T-cell (primary cell): ENCODE measurements around the gene PCYT2. TPM values are rescaled to one million over a fixed set of nuclear protein-coding genes. Genes with fewer than 3 reads are reported as not detected.
A peak's percentile ranks its signal among the peaks of the same experiment; 100 is the strongest.

Source experiments
- ATAC-seq, 4 experiments: fragments of 200-7000 bp in 3 of 4; fragments of 150-1000 bp in 1 of 4; cut with Tn5 transposase; replicated peaks in 1 of 4; 1 replicate in 3 of 4; 2 replicates in 1 of 4; pipeline ENCODE4 v1.10.0; 2021; ENCODE audit warnings: moderate library complexity in 3 of 4, mild to moderate bottlenecking in 2 of 4, moderate number of reproducible peaks in 1 of 4
- CTCF ChIA-PET, 2 donors: fragments of 300-600 bp; sonication (Branson Sonifier 250); formaldehyde crosslinking; loops; one replicate each; lab custom pipeline; 2022; ENCODE audit warnings: antibody characterized with exemption in 2 of 2; lab: Charles Lee
- POLR2A ChIA-PET, 2 donors: fragments of 300-600 bp; sonication (Branson Sonifier 250); formaldehyde crosslinking; loops; one replicate each; lab custom pipeline; 2022; ENCODE audit warnings: antibody characterized with exemption in 2 of 2; lab: Charles Lee
- DNase-seq, 35 experiments: peaks; one replicate each; pipeline versions ENCODE4 v3.0.0 to v3.0.0-alpha.2; 2013 to 2023
- H3K27ac ChIP-seq: one replicate; pipeline ENCODE4 v1.5.1; 2013; ENCODE audit warnings: low read length
- H3K27me3 ChIP-seq, 2 experiments: replicated peaks in 1 of 2; 1 replicate in 1 of 2; 2 replicates in 1 of 2; pipeline versions ENCODE4 v1.6.1 to v1.7.0; 2013; ENCODE audit warnings: low read length in 1 of 2, mixed read lengths in 1 of 2; ENCODE audit not compliant: control insufficient read depth in 2 of 2, insufficient read depth in 2 of 2; ENCODE audit errors: extremely low read depth in 1 of 2
- H3K36me3 ChIP-seq, 2 donors: 1 replicate in 1 of 2; 2 replicates in 1 of 2; pipeline versions ENCODE4 v1.6.1 to v1.7.0; 2013; ENCODE audit warnings: low read length in 1 of 2; ENCODE audit not compliant: control insufficient read depth in 2 of 2, insufficient read depth in 1 of 2; ENCODE audit errors: extremely low read depth in 1 of 2
- H3K4me1 ChIP-seq, 2 experiments: 1 replicate in 1 of 2; 2 replicates in 1 of 2; pipeline versions ENCODE4 v1.6.1 to v1.7.0; 2013; ENCODE audit warnings: low read length in 2 of 2, mixed read lengths in 1 of 2; ENCODE audit not compliant: insufficient read depth in 2 of 2, control insufficient read depth in 1 of 2; ENCODE audit errors: extremely low read depth in 1 of 2
- H3K4me3 ChIP-seq, 2 donors: 1 replicate in 1 of 2; 2 replicates in 1 of 2; pipeline versions ENCODE4 v1.5.1 to v1.7.0; 2013; ENCODE audit warnings: mild to moderate bottlenecking in 2 of 2, low read length in 1 of 2, moderate library complexity in 1 of 2; ENCODE audit not compliant: control insufficient read depth in 1 of 2; ENCODE audit errors: extremely low read depth in 1 of 2
- H3K9me3 ChIP-seq: 2 replicates; pipeline ENCODE4 v1.7.0; 2013
- H3K27ac Mint-ChIP-seq, 2 donors: one replicate each; pipeline ENCODE4 v1.8.0; 2020 to 2021; ENCODE audit warnings: mild to moderate bottlenecking in 2 of 2, mixed read lengths in 2 of 2
- H3K27me3 Mint-ChIP-seq, 2 donors: one replicate each; pipeline ENCODE4 v1.8.0; 2021 to 2022; ENCODE audit warnings: mixed read lengths in 2 of 2
- H3K36me3 Mint-ChIP-seq: one replicate; pipeline ENCODE4 v1.8.0; 2021; ENCODE audit warnings: mixed read lengths
- H3K4me1 Mint-ChIP-seq, 3 donors: one replicate each; pipeline ENCODE4 v1.8.0; 2020 to 2022; ENCODE audit warnings: mixed read lengths in 3 of 3, mild to moderate bottlenecking in 1 of 3
- H3K4me3 Mint-ChIP-seq, 3 donors: one replicate each; pipeline ENCODE4 v1.8.0; 2020 to 2022; ENCODE audit warnings: mild to moderate bottlenecking in 3 of 3, mixed read lengths in 3 of 3, moderate library complexity in 3 of 3
- H3K9me3 Mint-ChIP-seq, 3 donors: one replicate each; pipeline ENCODE4 v1.8.0; 2020 to 2022; ENCODE audit warnings: mixed read lengths in 3 of 3
- WGBS: methylation state at CpG from one replicate; pipeline ENCODE4 v1.1.5; 2013; ENCODE audit warnings: missing lambda C conversion rate; ENCODE audit not compliant: insufficient coverage; 5-methylcytosine and 5-hydroxymethylcytosine counted together
- total RNA-seq, 35 experiments: library from RNA in 6 of 35; stranded (reverse) in 6 of 35; fragments of 120-200 nt in 1 of 35; gene quantifications; one replicate each; pipeline versions ENCODE4 v1.2.1 to v1.2.4 and lab custom pipeline; 2013 to 2026

PCYT2 gene
- total RNA-seq, 5 donors from 2014 or later (not counting 1 experiment from before 2014, with no cell fraction given) = 24.5 to 55.2 (median 48.2) TPM

DNA sequence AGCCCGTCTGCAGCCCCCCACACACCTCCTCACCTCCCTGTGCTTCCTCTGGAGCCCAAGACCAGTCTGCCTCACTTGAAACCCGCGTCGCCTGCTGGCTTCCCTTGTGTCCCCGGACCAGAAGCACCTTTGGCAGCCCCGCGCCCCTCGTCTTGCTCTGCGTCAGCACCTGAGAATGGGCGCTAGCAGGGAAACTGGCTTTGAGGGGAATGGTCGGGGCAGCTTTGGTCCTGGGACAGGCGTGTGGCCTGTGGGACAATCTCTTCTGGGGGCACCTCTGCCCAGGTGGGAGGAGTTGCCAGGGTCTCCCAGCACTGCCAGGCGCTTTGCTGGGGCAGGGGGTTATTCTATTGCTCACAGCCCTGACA is 20.0 kb upstream of the PCYT2 start:
- Mint-ChIP-seq H3K27me3 (peaks cover 0 to 25% of the 10 kb centered on the region in 2 donors), H3K4me3 (no peak overlapping the region)
- WGBS = 87% methylated on average over 10 of the region's 13 CpGs

GRCh38 chr17:81930142-81931125 is 19.2 kb upstream of the PCYT2 start:
- peaks cover 12 to 18% (median 13%) of the 10 kb centered on the region in 3 donors for H3K4me1 Mint-ChIP-seq
- H3K4me1 ChIP-seq = peaks cover 6 to 25% of the 10 kb centered on the region in 2 experiments
- peaks cover 0 to 25% of the 10 kb centered on the region in 2 donors for H3K27me3 Mint-ChIP-seq
- WGBS = 56% methylated on average over 12 of the region's 20 CpGs
- H3K27me3 ChIP-seq = peaks cover 2 to 53% of the 10 kb centered on the region in 2 experiments
- H3K36me3 Mint-ChIP-seq = no peaks in the 10 kb centered on the region
- H3K36me3 ChIP-seq = peaks cover 0 to 4% of the 10 kb centered on the region in 2 donors
- no peak for DNase-seq
- ChIA-PET POLR2A (no interaction called here), CTCF (interaction anchor here in 1 of 2 donors (0.5 kb wide), 1 partner anchor 29 kb away, joined by 3 read pairs; no protein-coding TSS in a partner anchor)
- H3K9me3 ChIP-seq = no peaks in the 10 kb centered on the region
- H3K9me3 Mint-ChIP-seq = no peaks in the 10 kb centered on the region
- no peak overlapping the region for H3K4me3 ChIP-seq
- peak overlapping the region in 1 of 3 donors; percentile 65 for H3K4me3 Mint-ChIP-seq
- H3K27ac ChIP-seq = no peak overlapping the region
- H3K27ac Mint-ChIP-seq = no peak overlapping the region
- ATAC-seq = no peak

More for the DNA sequence above, 20.0 kb upstream of the PCYT2 start:
- H3K27ac ChIP-seq = no peak overlapping the region
- ChIA-PET CTCF (no interaction called here), POLR2A (no interaction called here)
- H3K4me1 Mint-ChIP-seq = peaks cover 6 to 15% (median 7%) of the 10 kb centered on the region in 3 donors
- peaks cover 2 to 53% of the 10 kb centered on the region in 2 experiments for H3K27me3 ChIP-seq
- H3K9me3 ChIP-seq = no peaks in the 10 kb centered on the region
- H3K27ac Mint-ChIP-seq = no peak overlapping the region
- no peaks in the 10 kb centered on the region for H3K9me3 Mint-ChIP-seq
- H3K4me1 ChIP-seq = peaks cover 4 to 19% of the 10 kb centered on the region in 2 experiments
- DNase-seq = no peak
- ATAC-seq = no peak
- H3K4me3 ChIP-seq = no peak overlapping the region
- H3K36me3 Mint-ChIP-seq = no peaks in the 10 kb centered on the region
- peaks cover 0 to 4% of the 10 kb centered on the region in 2 donors for H3K36me3 ChIP-seq

DNA sequence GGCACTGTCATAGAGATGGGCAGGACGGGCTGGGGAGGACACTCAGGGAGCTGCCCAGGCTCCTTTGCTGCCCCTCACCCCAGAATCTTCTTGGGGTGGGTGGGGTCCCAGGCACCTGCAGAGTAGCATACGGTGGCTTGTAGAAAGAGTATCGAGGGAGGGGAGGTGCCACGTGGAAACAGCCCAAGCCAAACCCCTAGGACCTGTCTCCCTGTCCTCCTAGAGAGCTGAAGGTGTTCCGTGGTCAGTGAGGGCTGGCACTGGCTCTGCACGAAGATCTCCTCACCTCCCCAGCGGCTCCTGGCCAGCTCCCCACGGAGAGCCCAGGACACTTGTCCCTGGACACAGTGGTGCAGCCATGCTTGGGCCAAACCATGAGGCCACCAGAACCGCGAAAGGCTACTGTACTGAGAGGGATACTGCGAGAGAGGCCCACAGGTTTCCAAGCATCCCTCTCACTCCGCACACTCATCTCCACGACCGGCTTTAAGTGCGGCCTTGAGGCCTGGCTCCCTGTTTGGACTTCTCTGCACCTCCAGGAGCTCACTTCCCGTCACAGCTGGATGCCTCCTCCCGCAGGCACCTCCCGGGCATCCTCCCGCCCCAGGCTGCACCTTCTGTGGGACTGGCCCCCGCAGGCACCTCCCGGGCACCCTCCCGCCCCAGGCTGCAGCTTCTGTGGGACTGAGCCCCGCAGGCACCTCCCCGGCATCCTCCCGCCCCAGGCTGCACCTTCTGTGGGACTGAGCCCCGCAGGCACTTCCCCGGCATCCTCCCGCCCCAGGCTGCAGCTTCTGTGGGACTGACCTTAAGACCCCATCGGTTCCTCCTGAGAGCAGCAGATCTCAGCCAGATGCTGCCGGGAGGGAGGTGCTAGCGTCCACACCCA is 18.3 kb upstream of the PCYT2 start:
- Histone ChIP-seq H3K27ac (no peak overlapping the region), H3K4me1 (peaks cover 15 to 35% of the 10 kb centered on the region in 2 experiments), H3K9me3 (no peaks in the 10 kb centered on the region), H3K36me3 (peaks cover 0 to 4% of the 10 kb centered on the region in 2 donors), H3K4me3 (no peak overlapping the region), H3K27me3 (peaks cover 2 to 53% of the 10 kb centered on the region in 2 experiments)
- 92% methylated on average over 24 of the region's 31 CpGs for WGBS
- POLR2A ChIA-PET = no interaction called here
- ATAC-seq (no peak), DNase-seq (no peak)
- CTCF ChIA-PET = no interaction called here
- Mint-ChIP-seq H3K27ac (no peak overlapping the region), H3K36me3 (no peaks in the 10 kb centered on the region), H3K27me3 (peaks cover 0 to 25% of the 10 kb centered on the region in 2 donors), H3K4me3 (peak overlapping the region in 2 of 3 donors; percentile 34 to 65), H3K9me3 (no peaks in the 10 kb centered on the region), H3K4me1 (peaks cover 15 to 27% (median 18%) of the 10 kb centered on the region in 3 donors)

- no peak for ATAC-seq
Observed at GRCh38 chr17:81928544-81929252, 17.5 kb upstream of the PCYT2 start.

DNA sequence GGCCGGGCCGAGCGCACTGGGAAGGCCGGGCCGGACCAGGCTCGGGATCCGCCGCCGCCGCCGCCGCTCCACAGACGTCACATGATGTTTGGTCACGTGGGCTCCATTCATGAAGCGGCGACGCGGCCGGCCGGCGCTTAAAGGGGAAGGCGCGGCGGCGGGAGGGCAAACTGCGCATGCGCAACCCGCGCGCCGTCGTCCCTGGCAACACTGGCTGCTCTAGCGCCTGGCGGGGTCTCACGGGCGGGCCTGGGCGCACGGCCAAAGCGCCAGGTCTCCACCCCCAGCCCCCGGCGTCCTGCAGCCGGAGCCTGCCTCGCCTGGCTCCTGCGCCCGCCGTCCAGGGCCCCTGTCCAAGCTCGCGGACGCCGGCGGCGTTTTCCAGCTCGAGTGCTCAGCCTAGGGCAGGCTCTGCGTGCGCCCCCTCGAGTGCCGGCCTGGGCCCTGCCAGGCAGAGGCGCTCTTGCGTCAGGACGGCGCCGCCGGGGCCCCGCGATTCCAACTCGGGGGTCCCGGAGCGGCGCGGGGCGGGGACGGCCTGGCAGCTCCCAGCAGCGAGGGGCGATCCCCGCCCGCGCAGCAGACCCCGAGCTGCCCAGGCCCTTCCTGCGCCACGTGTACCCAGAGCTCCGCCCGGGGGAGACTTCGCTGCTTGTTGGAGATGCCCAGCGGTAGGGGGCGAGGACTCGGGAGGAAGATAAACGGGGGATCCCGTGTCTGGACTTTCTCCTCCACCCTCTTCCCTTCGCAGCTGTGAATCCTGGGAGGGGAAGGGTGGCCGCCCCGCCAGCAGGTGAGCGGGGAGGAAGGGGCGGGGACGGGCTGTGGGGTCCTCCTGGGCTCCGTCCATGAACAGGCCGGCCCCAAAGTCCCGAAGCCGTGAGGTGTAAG is 16.7 kb upstream of the PCYT2 start, which contains the start of gene MAFG:
MAFG (minus strand) TSS at position 83 of the 891 bp plus-strand sequence. CDS start 4,550 bp downstream, outside the sequence.
- H3K27me3 ChIP-seq = peaks cover 2 to 46% of the 10 kb centered on the region in 2 experiments
- DNase-seq = peak; percentile 68 to 96 (median 82)
- peak within 1 kb of the TSS; percentile 81 to 90 (median 83) for H3K4me3 Mint-ChIP-seq
- H3K36me3 ChIP-seq = no peaks in the 10 kb centered on the region
- peaks cover 23 to 48% of the 10 kb centered on the region in 2 experiments for H3K4me1 ChIP-seq
- no peaks in the 10 kb centered on the region for H3K9me3 Mint-ChIP-seq
- ChIA-PET CTCF (interaction anchor here in 1 of 2 donors (0.5 to 0.6 kb wide), 2 partner anchors 11 to 17 kb away, joined by 4 to 8 read pairs; no protein-coding TSS in a partner anchor), POLR2A (interaction anchor here in 1 of 2 donors (0.6 kb wide), 1 partner anchor 28 kb away, joined by 3 read pairs; no protein-coding TSS in a partner anchor)
- no peaks in the 10 kb centered on the region for H3K9me3 ChIP-seq
- ATAC-seq = peak; percentile 71 to 81 (median 73)
- under 1% methylated on average over 93 of the region's 98 CpGs for WGBS
- H3K27ac ChIP-seq = peak within 1 kb of the TSS; percentile 31
- peak within 1 kb of the TSS; percentile 88 to 89 for H3K27ac Mint-ChIP-seq
- peak within 1 kb of the TSS; percentile 56 to 58 for H3K4me3 ChIP-seq
- peaks cover 0 to 24% of the 10 kb centered on the region in 2 donors for H3K27me3 Mint-ChIP-seq
- H3K36me3 Mint-ChIP-seq = no peaks in the 10 kb centered on the region
- H3K4me1 Mint-ChIP-seq = peaks cover 21 to 37% (median 22%) of the 10 kb centered on the region in 3 donors

More at GRCh38 chr17:81928544-81929252, 17.5 kb upstream of the PCYT2 start:
- DNase-seq = no peak
- Mint-ChIP-seq H3K36me3 (no peaks in the 10 kb centered on the region), H3K4me1 (peaks cover 21 to 35% (median 22%) of the 10 kb centered on the region in 3 donors), H3K4me3 (peak overlapping the region; percentile 46 to 65 (median 59)), H3K27ac (no peak overlapping the region), H3K9me3 (no peaks in the 10 kb centered on the region), H3K27me3 (peaks cover 0 to 24% of the 10 kb centered on the region in 2 donors)
- WGBS = 33% methylated on average over 35 of the region's 44 CpGs
- POLR2A ChIA-PET = no interaction called here
- Histone ChIP-seq H3K27ac (no peak overlapping the region), H3K4me3 (peak overlapping the region; percentile 37 to 50), H3K36me3 (no peaks in the 10 kb centered on the region), H3K4me1 (peaks cover 21 to 43% of the 10 kb centered on the region in 2 experiments), H3K9me3 (no peaks in the 10 kb centered on the region), H3K27me3 (peaks cover 2 to 53% of the 10 kb centered on the region in 2 experiments)
- CTCF ChIA-PET = interaction anchor here in 1 of 2 donors (0.6 kb wide), 1 partner anchor 12 kb away, joined by 8 read pairs; no protein-coding TSS in a partner anchor
